PFSK-1 (cell line): ENCODE measurements around the gene NCR2.

Source experiments
- FOXP2 ChIP-seq: optimal IDR thresholded peaks from 2 replicates; pipeline ENCODE3; 2011; ENCODE audit warnings: borderline replicate concordance, control low read depth, inconsistent platforms; ENCODE audit not compliant: insufficient read depth; ENCODE audit errors: extremely low read length, extremely low read depth
- POLR2AphosphoS5 ChIP-seq: IDR thresholded peaks from 2 replicates; pipeline ENCODE4 v1.6.1; 2012; ENCODE audit warnings: low read depth, mild to moderate bottlenecking, control low read depth, low read length, moderate library complexity
- REST ChIP-seq, 2 experiments: IDR thresholded peaks; 2 replicates each; pipeline versions ENCODE4 v1.6.1 to v1.8.0; 2011 to 2012; ENCODE audit warnings: low read depth in 2 of 2, low read length in 2 of 2, control low read depth in 1 of 2, inconsistent platforms in 1 of 2, mild to moderate bottlenecking in 1 of 2, moderate library complexity in 1 of 2; ENCODE audit not compliant: insufficient read depth in 1 of 2
- SIN3A ChIP-seq: IDR thresholded peaks from 2 replicates; pipeline ENCODE4 v1.6.1; 2012; ENCODE audit warnings: mild to moderate bottlenecking, low read length, moderate library complexity, borderline replicate concordance; ENCODE audit not compliant: insufficient read depth
- TAF1 ChIP-seq: IDR thresholded peaks from 2 replicates; pipeline ENCODE4 v1.6.1; 2012; ENCODE audit warnings: low read length, control low read depth, borderline replicate concordance; ENCODE audit not compliant: insufficient read depth

DNA sequence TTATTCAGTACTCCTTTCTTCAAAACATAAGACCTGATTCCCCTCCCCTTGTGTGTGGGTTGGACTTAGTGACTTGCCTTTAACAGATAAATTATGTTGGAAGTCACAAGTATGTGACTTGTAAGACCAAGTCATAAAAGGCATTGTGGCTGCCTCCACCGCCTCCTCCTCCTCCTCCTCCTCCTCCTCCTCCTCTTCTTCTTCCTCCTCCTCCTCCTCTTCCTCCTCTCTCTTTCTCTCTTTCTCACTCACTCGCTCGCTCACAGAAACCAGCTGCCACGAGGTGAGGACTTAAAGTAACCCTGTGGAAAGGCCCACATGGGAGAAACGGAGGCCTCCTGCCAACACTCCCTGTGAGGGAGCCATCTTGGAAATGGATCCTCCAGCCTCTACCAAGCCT lies 64.0 kb downstream of the NCR2 start:
- no peak for TF ChIP-seq SIN3A
- no peak for TF ChIP-seq TAF1
- no peak for TF ChIP-seq POLR2AphosphoS5
- TF ChIP-seq REST (IDR thresholded peaks at IDR 0.05; ENCODE audit: insufficient read depth in 1 of 2, low read depth in 2 of 2, low read length in 2 of 2), result no peak
- TF ChIP-seq FOXP2, result no peak
